Endothelial cell of hepatic sinusoid (primary cell): ENCODE results near the gene PICALM.

Experiments
- in situ Hi-C: cut with HindIII; loops from 2 replicates; pipeline ENCODE4 v1.10.0; 2017; ENCODE audit warnings: low sequenced_read_pairs

PICALM gene

GRCh38 chr11:86052693-86053641 lies 15.9 kb downstream of the PICALM start:
- in situ Hi-C loops, result no loop called here

DNA sequence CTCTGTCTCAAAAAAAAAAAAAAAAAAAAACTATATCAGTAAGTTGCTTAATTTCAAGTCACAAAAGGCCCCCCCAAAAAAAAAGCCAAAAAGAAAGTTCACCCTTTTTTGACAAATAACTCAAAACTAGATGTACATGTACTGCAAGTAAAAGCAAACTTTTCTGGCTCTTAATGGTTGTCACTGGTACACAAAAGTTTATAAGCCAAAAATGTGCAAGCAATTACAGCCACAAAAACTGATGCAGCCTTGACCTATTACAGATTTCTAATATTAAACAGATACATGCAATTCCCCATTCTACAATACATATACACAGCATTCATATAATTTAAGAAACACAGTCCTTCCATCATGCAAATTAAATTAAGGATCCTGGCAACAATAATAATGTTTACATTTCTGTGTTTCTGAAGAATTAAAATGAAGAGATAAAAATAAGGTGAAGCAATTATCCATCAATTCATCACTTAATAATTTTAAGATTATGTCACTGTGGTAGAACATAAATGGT lies 18.6 kb downstream of the PICALM start:
- in situ Hi-C loops, result no loop called here

DNA sequence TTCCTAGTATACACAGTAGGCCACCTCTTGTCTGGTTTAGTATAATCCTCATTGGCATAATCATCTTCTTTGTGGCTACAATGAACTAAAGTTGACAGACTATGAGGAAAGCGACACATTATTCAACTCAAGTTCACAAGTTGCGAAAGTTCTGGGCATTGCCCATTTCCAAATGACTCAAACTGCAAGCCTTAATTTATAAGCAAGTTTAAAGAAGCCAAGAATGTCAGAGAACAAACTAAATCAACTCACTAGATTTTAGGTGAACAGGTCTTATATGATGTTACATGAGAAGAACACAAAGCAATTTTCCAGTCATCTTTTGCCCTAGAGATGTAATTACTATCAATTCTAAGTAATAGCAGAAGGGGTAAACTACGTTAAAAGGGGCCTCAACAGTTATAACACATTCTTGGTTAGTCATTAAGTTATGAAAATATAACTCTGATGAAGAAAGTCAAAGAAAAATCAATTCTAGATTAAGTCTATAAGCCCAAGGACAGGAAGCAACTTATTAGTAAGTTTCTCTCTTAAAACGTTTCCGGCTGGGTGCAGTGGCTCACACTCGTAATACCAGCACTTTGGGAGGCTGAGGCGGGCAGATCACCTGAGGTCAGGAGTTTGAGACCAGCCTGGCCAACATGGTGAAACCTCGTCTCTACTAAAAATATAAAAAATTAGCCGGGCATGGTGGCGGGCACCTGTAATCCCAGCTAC lies 21.5 kb downstream of the PICALM start:
- in situ Hi-C loops, result loop anchor here (10.0 kb wide), 1 partner anchor 137 kb away; no protein-coding TSS in a partner anchor

DNA sequence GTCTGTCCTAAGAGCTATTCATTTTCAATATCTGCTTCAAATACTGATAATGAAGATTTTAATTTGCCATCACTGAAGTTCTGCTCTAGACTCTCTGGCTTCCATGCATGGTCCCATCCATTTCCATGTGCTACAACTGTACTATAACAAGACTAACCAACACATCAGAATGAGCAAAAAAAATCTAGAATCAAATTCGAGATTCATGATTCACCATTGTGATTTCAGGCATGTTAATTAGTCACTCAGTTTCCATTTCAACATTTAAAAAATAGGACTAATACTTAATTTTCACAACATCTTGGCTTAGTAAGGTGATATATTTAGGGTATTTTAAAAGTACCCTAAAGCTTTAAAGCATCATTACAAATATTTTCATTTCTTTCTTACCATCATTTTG lies 22.8 kb downstream of the PICALM start:
- in situ Hi-C loops, result loop anchor here (10.0 kb wide), 1 partner anchor 139 kb away; no protein-coding TSS in a partner anchor

GRCh38 chr11:86043765-86044503 lies 24.9 kb downstream of the PICALM start:
- in situ Hi-C loops, result loop anchor here (10.0 kb wide), 1 partner anchor 141 kb away; no protein-coding TSS in a partner anchor

DNA sequence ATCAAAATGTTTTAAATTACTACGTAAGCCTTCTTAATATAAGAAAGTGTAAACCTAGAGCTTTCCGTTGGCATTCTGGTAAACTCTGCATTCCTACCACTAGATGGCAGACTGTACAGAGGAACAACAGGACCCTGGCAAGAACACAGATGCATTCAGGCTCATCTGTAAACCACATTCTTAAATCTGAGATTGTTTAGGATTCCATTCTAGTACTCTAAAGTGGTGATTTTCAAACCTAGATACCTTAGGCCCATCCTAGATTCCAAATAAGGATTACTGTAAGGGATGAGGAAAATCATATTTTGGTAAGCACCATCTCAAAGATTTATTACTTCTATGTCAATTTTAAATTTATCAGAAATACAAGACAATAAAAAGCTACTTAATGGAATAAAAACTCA lies 26.9 kb downstream of the PICALM start:
- in situ Hi-C loops, result loop anchor here (10.0 kb wide), 1 partner anchor 143 kb away; no protein-coding TSS in a partner anchor

DNA sequence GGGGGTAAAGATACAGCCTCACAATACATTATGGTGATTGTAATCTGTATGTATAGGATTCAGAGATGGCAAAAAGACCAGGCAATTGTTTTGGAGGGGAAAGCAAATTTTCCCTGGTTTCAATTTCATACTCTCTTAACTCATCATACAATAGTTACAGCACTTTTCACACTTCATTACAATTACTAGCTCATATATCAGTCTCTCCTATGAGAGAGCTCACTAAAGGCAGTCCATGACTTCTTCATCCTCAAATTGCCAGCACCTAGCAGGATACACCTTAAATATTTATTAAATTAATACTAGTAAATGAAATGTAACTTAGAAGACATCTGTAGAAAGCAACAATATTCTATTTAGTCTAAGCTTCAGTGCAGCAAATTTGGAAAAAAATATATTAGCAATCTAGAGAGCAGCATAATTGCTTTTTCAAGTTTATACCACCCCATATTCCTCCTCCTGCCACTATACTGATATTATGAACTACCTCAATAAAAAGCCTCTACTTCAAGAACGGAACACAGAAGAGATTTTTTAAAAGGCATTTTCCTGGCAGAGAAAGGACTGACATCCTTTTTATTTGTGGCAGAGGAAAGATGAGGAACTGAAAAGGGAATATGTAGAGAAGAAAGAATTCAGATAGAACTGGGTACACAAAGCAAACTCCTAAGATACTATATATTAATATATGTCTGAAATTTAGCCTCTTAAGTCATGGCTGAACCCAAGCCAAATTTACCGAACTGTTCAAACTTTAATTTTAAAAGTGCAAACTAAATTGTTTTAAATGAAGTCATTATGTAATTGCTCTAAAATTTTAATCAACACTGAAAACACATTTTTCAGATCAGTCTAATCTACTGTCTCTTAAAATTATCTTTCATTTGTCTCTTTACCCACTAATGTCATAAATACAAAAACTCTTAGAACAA lies 27.7 kb downstream of the PICALM start:
- in situ Hi-C loops, result loop anchor here (10.0 kb wide), 1 partner anchor 144 kb away; no protein-coding TSS in a partner anchor

DNA sequence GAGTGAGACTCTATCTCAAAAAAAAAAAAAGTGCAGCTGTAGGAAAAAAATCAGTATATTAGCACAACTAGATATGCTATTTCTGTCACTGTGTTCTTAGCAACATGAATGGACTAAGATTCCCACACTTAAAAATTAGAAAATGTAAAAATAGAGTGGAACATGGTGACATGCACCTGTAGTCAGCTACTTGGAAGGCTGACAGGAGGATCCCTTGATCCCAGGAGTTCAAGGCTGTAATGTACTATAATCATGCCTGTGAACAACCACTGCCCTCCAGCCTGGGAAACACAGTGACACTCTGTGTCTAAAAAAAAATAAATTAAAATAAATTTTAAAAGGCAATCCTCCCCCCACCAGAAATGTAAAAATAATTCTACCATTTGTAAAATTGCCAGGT lies 29.8 kb downstream of the PICALM start:
- in situ Hi-C loops, result no loop called here

- in situ Hi-C loops, result no loop called here
Observed at GRCh38 chr11:86037743-86038142, 31.1 kb downstream of the PICALM start.

DNA sequence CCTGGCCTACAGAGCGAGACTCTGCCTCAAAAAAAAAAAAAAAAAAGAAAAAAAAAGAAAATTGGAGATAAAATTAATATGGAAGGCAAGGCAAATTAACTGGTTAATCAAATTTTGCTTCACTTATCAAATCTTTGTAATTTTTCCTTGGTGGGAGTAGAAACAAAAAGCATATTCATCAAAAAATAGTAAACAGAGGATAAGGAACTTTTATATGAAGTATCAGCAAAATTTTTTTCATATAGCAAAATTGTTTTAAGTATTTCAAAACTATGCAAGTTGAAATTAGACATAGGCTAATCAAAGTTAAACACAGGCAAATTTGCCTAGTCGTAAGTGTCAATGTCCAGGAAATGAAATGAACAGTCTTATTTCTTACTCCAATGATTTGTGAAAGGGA lies 33.0 kb downstream of the PICALM start:
- in situ Hi-C loops, result no loop called here

DNA sequence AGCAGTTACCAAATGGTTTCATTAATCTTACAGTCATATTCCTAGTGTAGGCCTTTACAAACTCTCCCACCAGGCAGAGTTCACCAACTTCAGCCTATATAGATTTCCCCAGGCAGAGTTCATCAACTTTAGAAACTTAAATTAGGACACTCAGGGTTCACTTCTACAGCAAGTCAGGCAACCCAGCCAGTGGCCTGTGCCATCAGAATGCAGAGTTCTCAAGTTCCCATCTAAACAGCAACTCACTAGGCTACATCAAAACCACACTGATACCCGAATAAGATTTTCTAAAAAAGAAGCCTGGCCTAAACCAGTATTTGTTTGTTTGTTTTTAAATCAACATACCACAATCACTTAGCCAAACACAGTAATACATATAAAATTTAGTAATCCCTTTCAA lies 33.7 kb downstream of the PICALM start:
- in situ Hi-C loops, result no loop called here

- in situ Hi-C loops, result loop anchor here (5.0 kb wide), 1 partner anchor 62 kb away; no protein-coding TSS in a partner anchor
Observed at GRCh38 chr11:86034710-86035109, 34.2 kb downstream of the PICALM start.

DNA sequence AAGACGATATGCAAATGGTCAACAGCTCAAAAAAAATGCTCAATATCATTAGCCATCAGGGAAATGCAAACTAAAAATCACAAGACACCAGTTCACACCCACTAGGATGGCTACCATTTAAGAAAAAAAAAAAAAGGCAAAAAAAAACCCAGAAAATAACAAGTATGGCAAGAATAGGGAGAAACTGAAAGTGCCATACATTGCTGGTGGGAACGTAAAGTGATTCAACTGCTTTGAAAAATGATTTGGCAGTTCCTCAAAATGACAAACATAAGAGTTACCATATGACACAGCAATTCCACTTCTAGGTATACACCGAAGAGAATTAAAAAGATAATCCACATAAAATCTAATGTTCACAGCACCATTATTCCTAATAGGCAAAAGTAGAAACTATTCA lies 47.5 kb downstream of the PICALM start:
- in situ Hi-C loops, result no loop called here

- in situ Hi-C loops, result no loop called here
Observed at GRCh38 chr11:86018249-86018648, 50.6 kb downstream of the PICALM start.

DNA sequence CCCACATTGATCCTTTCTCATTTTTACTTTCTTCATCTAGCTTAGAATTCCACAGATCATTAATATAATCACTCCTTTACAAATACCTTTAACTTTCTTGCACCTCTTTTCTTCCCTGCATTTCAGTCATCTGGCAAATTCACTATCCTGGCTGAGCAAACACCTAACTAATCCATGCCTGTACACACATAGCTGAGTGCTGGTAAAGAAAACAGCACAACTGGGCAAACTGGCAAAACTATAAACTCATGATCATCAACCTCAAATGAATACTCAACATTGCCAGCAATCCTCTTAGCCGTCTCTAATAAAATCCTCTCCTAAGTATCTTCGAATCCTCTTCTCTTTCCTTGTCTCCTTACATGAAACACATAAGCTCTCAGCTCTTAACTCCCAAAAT lies 52.4 kb downstream of the PICALM start:
- in situ Hi-C loops, result no loop called here

DNA sequence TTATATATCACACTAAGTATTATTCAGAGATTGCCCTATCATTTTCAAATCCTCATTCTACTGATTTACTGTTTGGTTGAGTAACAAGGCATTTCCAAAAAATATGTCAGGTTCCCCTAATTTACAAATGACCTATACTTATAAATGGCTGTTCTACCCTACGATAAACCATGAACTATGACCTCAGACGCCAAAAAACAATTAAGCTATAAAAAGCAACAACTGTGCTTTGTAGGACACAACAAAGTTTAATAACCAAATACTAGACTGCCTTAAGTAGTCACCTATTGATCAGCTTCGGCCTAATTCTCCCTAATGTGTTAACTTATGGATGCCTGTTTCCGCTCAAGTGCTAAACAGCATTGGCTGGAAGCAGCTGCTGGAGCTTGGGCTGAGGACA lies 53.2 kb downstream of the PICALM start:
- in situ Hi-C loops, result no loop called here

DNA sequence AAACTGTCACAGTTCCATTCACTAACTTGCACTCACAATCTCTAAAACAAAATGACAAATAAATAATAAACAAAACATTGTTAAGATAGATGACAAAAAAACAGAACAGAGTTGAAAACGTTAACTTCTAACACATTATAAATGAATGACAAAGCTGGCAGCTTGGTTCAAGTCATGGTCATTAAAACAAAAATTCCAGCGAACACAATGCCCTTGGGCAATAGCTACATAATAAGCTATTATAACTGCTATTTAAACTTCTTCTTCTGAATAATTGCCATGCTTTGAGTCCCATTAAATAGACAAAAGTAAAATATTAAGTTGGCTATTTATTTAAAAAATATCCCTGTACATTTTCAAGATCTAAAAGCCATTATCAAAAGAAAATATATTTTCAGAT lies 54.7 kb downstream of the PICALM start:
- in situ Hi-C loops, result no loop called here

DNA sequence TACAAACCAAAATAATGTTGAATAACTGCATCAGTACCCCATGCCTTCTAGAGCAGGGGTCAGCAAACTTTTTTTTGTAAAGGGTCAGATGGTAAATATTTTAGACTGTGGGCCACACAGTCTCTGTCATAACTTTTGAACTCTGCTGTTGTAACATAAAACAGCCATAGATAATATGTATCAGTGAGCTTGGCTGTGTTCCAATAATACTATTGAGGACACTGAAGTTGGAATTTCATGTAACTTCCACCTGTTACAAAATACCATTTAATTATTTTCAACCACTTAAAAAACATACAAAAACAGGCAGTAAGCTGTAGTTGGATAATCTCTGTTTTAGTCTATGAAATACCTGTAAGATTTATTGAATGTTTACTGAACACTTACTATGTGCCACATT lies 55.2 kb downstream of the PICALM start:
- in situ Hi-C loops, result no loop called here

DNA sequence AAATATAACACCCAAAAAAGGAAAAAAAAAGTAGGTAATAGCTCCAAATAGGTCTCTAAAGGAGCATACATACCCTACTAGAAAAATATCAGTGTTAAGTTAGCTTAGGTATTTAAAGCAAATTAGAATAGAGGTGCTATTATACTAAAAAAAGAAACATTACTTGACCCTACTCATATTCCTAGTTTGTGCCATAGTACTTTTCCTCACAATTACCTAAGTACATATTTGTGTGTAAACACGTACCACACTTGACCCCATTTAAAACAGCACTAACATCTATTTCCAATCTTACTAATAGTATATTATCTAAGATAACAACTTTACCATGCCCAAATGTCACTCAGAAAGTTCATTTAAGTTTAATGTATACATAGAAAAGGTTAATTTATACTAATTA lies 57.7 kb downstream of the PICALM start:
- in situ Hi-C loops, result no loop called here

DNA sequence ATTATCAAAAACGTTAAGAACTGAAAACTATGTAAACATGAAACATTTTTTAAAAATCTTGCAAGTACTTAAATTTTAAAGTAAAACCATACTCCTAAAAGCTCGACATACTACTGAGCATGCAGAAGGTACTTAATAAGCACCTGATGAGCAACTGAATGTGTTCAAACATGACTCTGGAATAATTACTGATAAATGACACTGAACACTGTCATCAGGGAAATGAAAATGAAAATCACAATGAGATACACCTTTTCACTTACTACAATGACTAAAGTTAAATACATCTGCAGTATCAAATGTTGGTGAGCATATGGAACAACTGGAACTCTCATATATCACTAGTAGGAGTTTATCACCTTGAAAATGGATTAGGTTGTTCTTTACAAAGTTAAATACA lies 65.2 kb downstream of the PICALM start:
- in situ Hi-C loops, result no loop called here
